ENCODE data around the gene MRAS. TPM values are rescaled to one million over a fixed set of nuclear protein-coding genes. Genes with fewer than 3 reads are reported as not detected.

The MRAS gene
- total RNA-seq, 1 experiment from 2014 or later = 0.77 TPM

DNA sequence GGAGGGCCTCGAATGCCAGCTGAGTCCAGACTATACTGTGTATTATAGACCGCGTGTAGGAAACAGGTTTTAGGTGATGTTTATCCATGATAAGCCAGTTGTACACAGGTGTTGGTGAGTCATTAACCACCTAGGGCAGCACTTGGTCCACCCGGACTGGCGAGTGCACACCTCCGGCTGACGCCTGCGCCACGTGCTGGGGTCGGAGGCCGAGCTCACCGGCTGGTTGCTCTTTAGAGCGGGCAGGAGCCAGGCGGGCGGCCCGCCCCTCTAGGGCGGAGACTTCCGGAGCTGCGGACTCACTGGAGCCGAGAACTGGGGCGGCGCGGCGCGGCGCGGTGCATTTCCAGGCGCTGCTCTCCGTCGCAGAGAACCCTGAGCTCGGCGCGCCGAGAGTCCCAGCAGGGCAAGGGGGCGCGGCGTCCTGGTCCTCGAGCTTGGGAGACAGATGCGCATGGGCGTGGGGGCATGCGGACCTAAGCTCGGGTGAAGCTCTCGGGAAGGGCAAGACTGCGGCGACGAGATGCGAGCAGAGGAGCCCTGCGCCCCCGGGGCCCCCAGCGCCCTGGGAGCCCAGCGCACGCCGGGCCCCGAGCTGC is 86.0 kb downstream of the MRAS start, which contains the start of gene ESYT3:
ESYT3 (plus strand) TSS at position 341 of the 599 bp plus-strand sequence; CDS start at position 524, 183 bp downstream.
- Histone ChIP-seq H3K36me3 (ENCODE audit: insufficient read depth, low read length, poor library complexity, severe bottlenecking) (no peaks in the 10 kb centered on the region), H3K4me1 (ENCODE audit: insufficient read depth, low read length, poor library complexity, severe bottlenecking) (no peaks in the 10 kb centered on the region), H3K9me3 (ENCODE audit: low read depth, low read length, poor library complexity, severe bottlenecking) (no peaks in the 10 kb centered on the region), H3K27me3 (replicated peaks; ENCODE audit: insufficient read depth, low read depth, low read length, poor library complexity) (peaks cover 47% of the 10 kb centered on the region), H3K4me3 (ENCODE audit: low read depth, low read length, poor library complexity, severe bottlenecking) (peak within 1 kb of the TSS; percentile 44), H3K27ac (ENCODE audit: low read depth, low read length, poor library complexity, severe bottlenecking) (no peak within 1 kb of the TSS)
- CTCF ChIA-PET = interaction anchor here (1.3 kb wide), 1 partner anchor 502 kb away, joined by 5 read pairs; no protein-coding TSS in a partner anchor
- BruUV-seq (replicated peaks) = no TSS peak
- intact Hi-C loops (cut with micrococcal nuclease; ENCODE audit: unreplicated experiment) = no loop called here
- peak; percentile 69 for DNase-seq (ENCODE audit: low spot score)
- no peak for TF ChIP-seq EZH2 (IDR thresholded peaks at IDR 0.05; ENCODE audit: borderline replicate concordance, low read depth, low read length, poor library complexity, severe bottlenecking)
- TF ChIP-seq, protein P1, sequence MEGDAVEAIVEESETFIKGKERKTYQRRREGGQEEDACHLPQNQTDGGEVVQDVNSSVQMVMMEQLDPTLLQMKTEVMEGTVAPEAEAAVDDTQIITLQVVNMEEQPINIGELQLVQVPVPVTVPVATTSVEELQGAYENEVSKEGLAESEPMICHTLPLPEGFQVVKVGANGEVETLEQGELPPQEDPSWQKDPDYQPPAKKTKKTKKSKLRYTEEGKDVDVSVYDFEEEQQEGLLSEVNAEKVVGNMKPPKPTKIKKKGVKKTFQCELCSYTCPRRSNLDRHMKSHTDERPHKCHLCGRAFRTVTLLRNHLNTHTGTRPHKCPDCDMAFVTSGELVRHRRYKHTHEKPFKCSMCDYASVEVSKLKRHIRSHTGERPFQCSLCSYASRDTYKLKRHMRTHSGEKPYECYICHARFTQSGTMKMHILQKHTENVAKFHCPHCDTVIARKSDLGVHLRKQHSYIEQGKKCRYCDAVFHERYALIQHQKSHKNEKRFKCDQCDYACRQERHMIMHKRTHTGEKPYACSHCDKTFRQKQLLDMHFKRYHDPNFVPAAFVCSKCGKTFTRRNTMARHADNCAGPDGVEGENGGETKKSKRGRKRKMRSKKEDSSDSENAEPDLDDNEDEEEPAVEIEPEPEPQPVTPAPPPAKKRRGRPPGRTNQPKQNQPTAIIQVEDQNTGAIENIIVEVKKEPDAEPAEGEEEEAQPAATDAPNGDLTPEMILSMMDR (conservative IDR thresholded peaks at IDR 0.05; ENCODE audit: low read depth, low read length) = no peak
- POLR2A ChIA-PET (ENCODE audit: low non-redundant PET) = no interaction called here

DNA sequence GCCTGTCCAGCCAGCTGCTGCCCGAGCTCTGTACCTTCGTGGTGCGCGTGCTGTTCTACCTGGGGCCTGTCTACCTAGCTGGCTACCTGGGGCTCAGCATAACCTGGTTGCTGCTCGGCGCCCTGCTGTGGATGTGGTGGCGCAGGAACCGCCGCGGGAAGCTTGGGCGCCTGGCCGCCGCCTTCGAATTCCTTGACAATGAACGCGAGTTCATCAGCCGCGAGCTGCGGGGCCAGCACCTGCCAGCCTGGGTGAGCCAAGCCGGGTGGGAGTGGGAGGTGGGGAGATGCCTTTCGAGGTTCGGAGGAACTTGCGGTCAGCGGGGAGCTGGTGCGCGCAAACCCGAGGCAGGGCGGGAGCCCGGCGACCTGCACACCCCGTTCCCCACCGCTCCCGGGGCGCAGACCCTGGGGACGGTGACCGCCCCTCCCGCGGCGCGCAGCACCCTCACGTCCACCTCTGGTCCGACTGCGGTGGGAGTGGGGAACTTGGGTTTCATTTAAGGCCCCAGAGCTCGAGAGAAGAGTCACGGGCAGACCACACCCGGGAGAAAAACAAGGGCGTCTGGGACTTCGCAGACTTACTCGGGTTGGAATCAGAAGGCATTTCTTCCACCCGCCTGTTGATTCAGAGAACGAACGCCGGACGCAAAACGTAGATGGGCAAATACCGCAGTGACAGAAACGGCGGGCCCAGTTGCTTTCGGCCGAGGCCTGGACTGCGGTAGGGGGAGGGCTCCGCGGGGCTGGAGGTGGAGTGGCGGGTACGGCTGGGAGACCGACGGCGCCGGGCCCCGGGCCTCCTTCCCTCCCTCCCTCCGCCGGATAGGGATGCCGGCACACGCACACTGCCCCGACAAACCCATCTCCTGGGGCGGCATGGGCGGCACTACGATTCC is 86.7 kb downstream of the MRAS start:
- no peak for DNase-seq (ENCODE audit: low spot score)
- Histone ChIP-seq H3K36me3 (ENCODE audit: insufficient read depth, low read length, poor library complexity, severe bottlenecking) (no peaks in the 10 kb centered on the region), H3K27ac (ENCODE audit: low read depth, low read length, poor library complexity, severe bottlenecking) (no peak overlapping the region), H3K27me3 (replicated peaks; ENCODE audit: insufficient read depth, low read depth, low read length, poor library complexity) (peaks cover 47% of the 10 kb centered on the region), H3K9me3 (ENCODE audit: low read depth, low read length, poor library complexity, severe bottlenecking) (no peaks in the 10 kb centered on the region), H3K4me3 (ENCODE audit: low read depth, low read length, poor library complexity, severe bottlenecking) (peak overlapping the region; percentile 44), H3K4me1 (ENCODE audit: insufficient read depth, low read length, poor library complexity, severe bottlenecking) (no peaks in the 10 kb centered on the region)
- POLR2A ChIA-PET (ENCODE audit: low non-redundant PET) = no interaction called here
- intact Hi-C loops (cut with micrococcal nuclease; ENCODE audit: unreplicated experiment) = no loop called here
- peak; percentile 50 for TF ChIP-seq EZH2 (IDR thresholded peaks at IDR 0.05; ENCODE audit: borderline replicate concordance, low read depth, low read length, poor library complexity, severe bottlenecking)
- TF ChIP-seq, protein P1 (conservative IDR thresholded peaks at IDR 0.05; ENCODE audit: low read depth, low read length) = no peak
- no TSS peak for BruUV-seq (replicated peaks)
- CTCF ChIA-PET = interaction anchor here (1.0 kb wide), 1 partner anchor 17 kb away, joined by 3 read pairs; no protein-coding TSS in a partner anchor

DNA sequence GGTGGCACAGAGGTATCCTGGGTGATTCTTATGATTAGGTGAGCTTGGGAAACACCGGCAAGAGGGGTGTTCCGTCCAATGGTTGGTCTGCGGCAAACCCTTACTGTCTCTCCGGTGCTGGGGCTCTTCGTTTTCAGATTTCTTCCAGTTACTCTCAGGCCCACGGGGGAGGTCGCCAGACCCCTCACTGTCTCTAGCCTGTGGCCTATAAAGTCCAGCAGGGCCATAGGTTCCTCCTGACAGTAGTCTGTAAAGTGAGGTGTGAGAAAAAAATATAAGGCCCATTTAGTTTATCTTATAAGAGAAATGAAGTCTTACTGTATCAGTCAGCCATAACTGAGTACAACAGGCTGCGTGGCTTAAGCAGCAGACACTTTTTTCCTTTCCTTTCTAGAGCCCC is 87.5 kb downstream of the MRAS start:
- POLR2A ChIA-PET (ENCODE audit: low non-redundant PET) = no interaction called here
- no peak overlapping the region for H3K4me3 ChIP-seq (ENCODE audit: low read depth, low read length, poor library complexity, severe bottlenecking)

More for the DNA sequence above, 87.5 kb downstream of the MRAS start:
- TF ChIP-seq, protein P1 (conservative IDR thresholded peaks at IDR 0.05; ENCODE audit: low read depth, low read length) = no peak
- no peak for TF ChIP-seq EZH2 (IDR thresholded peaks at IDR 0.05; ENCODE audit: borderline replicate concordance, low read depth, low read length, poor library complexity, severe bottlenecking)
- CTCF ChIA-PET = interaction anchor here (1.0 kb wide), 1 partner anchor 18 kb away, joined by 3 read pairs; no protein-coding TSS in a partner anchor
- H3K27me3 ChIP-seq (replicated peaks; ENCODE audit: insufficient read depth, low read depth, low read length, poor library complexity) = peaks cover 47% of the 10 kb centered on the region
- H3K27ac ChIP-seq (ENCODE audit: low read depth, low read length, poor library complexity, severe bottlenecking) = no peak overlapping the region
- intact Hi-C loops (cut with micrococcal nuclease; ENCODE audit: unreplicated experiment) = no loop called here
- DNase-seq (ENCODE audit: low spot score) = no peak
- no TSS peak for BruUV-seq (replicated peaks)
- H3K4me1 ChIP-seq (ENCODE audit: insufficient read depth, low read length, poor library complexity, severe bottlenecking) = no peaks in the 10 kb centered on the region
- no peaks in the 10 kb centered on the region for H3K9me3 ChIP-seq (ENCODE audit: low read depth, low read length, poor library complexity, severe bottlenecking)
- H3K36me3 ChIP-seq (ENCODE audit: insufficient read depth, low read length, poor library complexity, severe bottlenecking) = no peaks in the 10 kb centered on the region

All from A673 (cell line).